Stromal cell of bone marrow (primary cell): Measurements from ENCODE around the gene SULT1B1.
A peak's percentile ranks its signal among the peaks of the same experiment; 100 is the strongest.
"Not testable (repeated sequence)": the region's sequence is repeated elsewhere in the genome, so short reads cannot be mapped to it uniquely, and the experiment has no call there.

ENCODE experiments used
- DNase-seq: peaks from one replicate; pipeline ENCODE4 v3.0.0-alpha.2; 2012; ENCODE audit warnings: low read depth

Gene SULT1B1

GRCh38 chr4:69760455-69760854 lies at the start of gene SULT1B1:
Gene SULT1B1, minus strand, starts transcription at chr4:69760620. Its CDS starts 5,403 bp downstream, at chr4:69755217.
- DNase-seq = no peak

GRCh38 chr4:69800599-69800998 lies 40.2 kb upstream of the SULT1B1 start:
- peak; percentile 5 for DNase-seq

GRCh38 chr4:69799337-69799736 lies 38.9 kb upstream of the SULT1B1 start:
- no peak for DNase-seq

- DNase-seq = no peak
These were observed 33.3 kb upstream of the SULT1B1 start for GRCh38 chr4:69793732-69794131.

GRCh38 chr4:69787879-69788278 lies 27.5 kb upstream of the SULT1B1 start:
- no peak for DNase-seq

GRCh38 chr4:69786547-69786946 lies 26.1 kb upstream of the SULT1B1 start:
- no peak for DNase-seq

- no peak for DNase-seq
These were observed 24.9 kb upstream of the SULT1B1 start for GRCh38 chr4:69785211-69785831.

GRCh38 chr4:69782651-69783310 lies 22.4 kb upstream of the SULT1B1 start:
- DNase-seq = no peak

- DNase-seq = no peak
These were observed 21.3 kb upstream of the SULT1B1 start for GRCh38 chr4:69781458-69782418.

GRCh38 chr4:69780141-69780540 lies 19.7 kb upstream of the SULT1B1 start:
- DNase-seq = no peak

- DNase-seq = no peak
These were observed 16.3 kb upstream of the SULT1B1 start for GRCh38 chr4:69776696-69777095.

- DNase-seq = no peak
These were observed 15.0 kb upstream of the SULT1B1 start for GRCh38 chr4:69775321-69775867.

- no peak for DNase-seq
These were observed 13.1 kb upstream of the SULT1B1 start for GRCh38 chr4:69773484-69773883.

GRCh38 chr4:69768554-69768953 lies 8.1 kb upstream of the SULT1B1 start:
- DNase-seq = not testable (repeated sequence)

GRCh38 chr4:69765751-69766150 lies 5.3 kb upstream of the SULT1B1 start:
- DNase-seq = no peak

- no peak for DNase-seq
These were observed 3.9 kb upstream of the SULT1B1 start for GRCh38 chr4:69764311-69764710.

GRCh38 chr4:69763233-69763632 lies 2.8 kb upstream of the SULT1B1 start:
- no peak for DNase-seq

- no peak for DNase-seq
These were observed 1.2 kb downstream of the SULT1B1 start for GRCh38 chr4:69759189-69759604.

- DNase-seq = no peak
These were observed 3.0 kb downstream of the SULT1B1 start for GRCh38 chr4:69757464-69757863.

GRCh38 chr4:69754926-69755580 lies 5.4 kb downstream of the SULT1B1 start:
- DNase-seq = no peak

GRCh38 chr4:69753686-69754085 lies 6.7 kb downstream of the SULT1B1 start:
- no peak for DNase-seq

- DNase-seq = no peak
These were observed 10.1 kb downstream of the SULT1B1 start for GRCh38 chr4:69750346-69750745.
